Medulla oblongata (tissue), 1 donor: ENCODE results near the gene DMD.

Experiments used
- DNase-seq: peaks from one replicate; pipeline ENCODE4 v3.0.0-alpha.2; 2015; ENCODE audit errors: extremely low spot score

The DMD gene

DNA sequence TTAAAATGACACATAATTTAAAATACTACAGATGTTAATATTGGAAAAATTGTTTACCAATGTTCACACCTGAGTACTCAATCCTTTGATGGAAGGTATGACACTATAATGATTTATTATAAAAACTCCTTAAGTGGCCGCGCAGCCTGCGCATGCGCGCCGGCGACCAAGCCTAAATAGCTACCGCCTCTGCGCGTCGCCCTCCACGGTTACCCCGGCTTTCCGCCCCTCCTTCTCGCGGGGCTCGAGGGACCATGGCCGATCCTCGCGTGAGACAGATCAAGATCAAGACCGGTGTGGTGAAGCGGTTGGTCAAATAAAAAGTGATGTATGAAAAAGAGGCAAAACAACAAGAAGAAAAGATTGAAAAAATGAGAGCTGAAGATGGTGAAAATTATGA, 170.2 kb downstream of the DMD start:
- DNase-seq: no peak

DNA sequence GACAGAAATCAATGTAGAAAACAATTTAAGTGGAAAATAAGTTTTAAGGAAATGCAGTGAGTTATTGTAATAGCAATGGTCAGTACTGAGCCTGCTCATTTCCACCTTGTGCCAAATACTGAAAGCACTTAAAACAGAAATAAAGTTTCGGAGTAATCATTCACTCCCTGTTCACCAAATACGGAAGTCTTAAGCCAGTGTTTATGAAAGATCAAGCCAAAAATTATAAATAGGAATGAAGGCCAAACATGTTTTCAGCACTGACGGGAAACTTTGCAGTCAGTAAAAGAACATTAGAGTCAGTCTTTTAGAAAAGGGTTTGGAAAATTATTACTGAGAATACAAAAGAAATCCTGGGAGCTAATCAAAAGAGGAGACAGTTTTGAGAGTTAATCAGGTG, 178.6 kb downstream of the DMD start:
- DNase-seq: no peak

- no peak for DNase-seq
Measured at GRCh38 chrX:33014949-33015348, 196.4 kb downstream of the DMD start.

DNA sequence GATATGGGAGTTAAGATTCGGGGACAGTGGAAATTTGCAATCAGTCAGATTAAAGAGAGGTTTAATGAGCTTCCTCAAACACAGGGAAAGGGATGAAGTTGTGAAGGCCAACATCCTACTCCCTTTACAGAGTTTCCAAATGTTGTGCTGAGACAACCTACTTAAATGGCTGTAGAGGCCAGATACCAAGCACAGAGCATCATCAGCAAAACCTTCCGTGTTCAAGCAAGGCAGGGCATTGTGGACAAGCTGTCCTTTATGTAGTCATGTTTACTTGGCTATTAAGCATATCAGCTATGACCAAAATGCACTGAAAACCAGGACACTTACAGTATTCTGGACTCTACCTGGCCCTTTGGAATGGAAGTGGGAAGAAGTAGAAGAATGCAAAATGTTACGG, 197.3 kb downstream of the DMD start:
- DNase-seq: no peak

GRCh38 chrX:33001107-33001506, 210.2 kb downstream of the DMD start:
- no peak for DNase-seq

DNA sequence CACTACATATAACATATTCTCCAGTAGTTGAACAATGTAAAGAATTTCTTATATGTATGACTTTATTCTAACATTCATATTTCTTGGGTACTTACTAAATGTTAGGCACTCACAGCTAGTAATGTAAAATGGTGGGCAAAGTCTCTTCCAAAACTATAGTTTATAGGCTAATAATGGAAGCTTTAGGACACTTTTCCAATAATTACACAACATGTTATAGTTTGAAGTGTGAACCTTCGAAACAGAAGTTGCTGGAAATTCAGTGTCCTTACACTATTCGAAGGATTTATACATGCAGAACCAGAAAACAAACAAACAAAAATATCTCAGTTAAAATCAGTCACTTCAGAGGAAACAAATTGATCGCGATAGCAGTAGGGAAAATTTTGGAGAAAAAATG, 212.6 kb downstream of the DMD start:
- no peak for DNase-seq

- DNase-seq: no peak
Measured at GRCh38 chrX:32995427-32995826, 215.9 kb downstream of the DMD start.

- no peak for DNase-seq
Measured at GRCh38 chrX:32987142-32987541, 224.2 kb downstream of the DMD start.

DNA sequence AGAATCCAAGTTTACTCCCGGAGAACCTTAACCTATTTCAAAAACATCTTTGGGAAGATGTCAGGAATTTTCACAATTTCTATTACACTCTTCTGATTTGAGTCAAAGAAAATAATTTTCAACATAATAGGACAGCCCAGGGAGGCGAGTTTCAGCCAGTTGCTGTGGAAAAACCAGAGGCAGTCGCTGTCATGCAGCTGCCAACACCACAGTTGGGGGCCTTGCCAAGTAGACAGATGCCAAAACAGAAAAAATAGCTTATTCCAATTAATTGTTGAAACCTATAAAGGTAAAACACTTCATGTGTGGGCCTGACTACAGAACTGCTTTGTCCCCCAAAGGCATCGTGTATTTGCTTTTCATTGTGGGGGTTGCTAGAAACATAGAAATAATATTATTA, 225.8 kb downstream of the DMD start:
- peak; percentile 28 for DNase-seq

DNA sequence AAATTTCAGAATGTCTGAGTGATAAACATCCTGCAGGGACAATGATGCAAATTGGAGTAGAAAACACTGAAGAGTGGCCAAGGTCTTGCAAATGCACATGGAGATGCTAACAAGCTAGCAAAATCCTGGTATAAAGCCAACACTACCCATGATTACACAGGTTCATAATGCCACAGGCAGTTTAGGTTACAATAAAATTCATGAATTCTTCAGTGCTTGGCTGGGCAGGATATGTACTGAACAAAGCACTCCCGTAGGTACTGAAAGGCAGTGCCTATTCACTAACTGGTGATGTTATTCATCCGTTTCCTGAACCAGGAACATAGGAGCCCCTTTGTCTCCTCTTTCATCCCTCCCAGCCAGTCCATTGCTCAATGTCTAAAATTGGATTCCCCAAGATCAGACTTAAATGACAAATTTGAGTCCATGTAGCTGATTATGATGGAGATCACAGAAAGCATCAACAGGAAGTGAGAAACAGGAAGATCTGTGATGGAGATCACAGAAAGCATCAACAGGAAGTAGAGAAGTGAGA, 244.5 kb downstream of the DMD start:
- no peak for DNase-seq

- no peak for DNase-seq
Measured at GRCh38 chrX:32954125-32954524, 257.2 kb downstream of the DMD start.

- DNase-seq: no peak
Measured at GRCh38 chrX:32948130-32948529, 263.2 kb downstream of the DMD start.

DNA sequence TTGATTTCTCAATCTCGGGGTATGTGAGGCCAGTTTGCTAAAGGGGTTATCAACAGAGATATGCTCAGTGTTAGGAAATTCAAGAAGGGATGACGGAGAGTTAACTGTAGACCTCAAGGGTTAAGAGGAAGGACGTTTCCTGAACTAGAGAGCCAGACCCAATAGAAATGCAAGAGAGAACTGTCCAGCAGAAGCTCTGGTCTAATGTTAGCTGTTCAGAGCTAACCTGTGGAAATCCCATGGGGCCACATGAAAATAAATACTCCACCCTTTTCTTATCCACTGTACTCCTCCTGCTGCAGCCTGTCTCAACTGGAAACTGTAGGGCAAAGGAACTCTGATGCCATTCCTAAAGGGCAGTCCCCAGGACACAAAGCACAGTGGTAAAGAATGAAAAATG, 274.3 kb downstream of the DMD start:
- DNase-seq: no peak

DNA sequence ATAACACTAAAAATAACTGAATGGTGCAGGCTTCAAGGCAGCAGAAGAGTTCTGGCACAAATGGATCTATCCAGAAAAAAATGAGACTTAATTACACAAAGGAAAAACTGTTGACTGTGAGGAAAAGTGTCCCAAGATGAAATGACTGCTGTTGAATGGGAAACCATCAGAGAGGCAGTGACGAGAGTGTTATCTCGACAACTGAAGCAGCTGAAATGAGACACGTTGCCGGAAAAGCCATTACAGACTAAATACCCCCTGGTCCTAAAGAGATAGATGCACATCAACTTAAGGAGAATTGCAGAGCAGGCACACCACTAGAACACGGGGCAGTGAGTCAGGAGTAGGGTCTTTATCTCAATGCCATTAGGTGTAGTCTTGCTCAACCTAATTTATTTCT, 277.8 kb downstream of the DMD start:
- DNase-seq: no peak

- no peak for DNase-seq
Measured at GRCh38 chrX:32929040-32929439, 282.3 kb downstream of the DMD start.

DNA sequence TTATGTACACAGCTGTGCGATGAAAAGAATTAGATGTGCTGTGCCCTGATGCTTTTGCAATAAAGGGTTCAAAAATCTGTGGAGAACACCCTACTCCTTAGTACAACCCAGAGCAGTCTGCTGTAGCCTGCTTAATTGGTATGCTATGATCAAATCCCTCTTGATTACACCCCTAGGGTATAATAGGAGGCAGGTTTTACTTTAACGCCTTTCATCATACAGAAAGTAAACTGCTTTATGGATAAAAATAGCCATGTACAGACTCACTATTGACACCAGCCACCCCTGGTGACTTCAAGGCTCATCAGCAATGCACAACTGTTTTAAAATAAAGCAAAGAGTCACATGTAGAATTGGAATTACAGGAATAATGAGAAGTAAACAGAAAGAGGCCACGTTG, 315.3 kb downstream of the DMD start:
- no peak for DNase-seq

GRCh38 chrX:32894679-32895078, 316.7 kb downstream of the DMD start:
- DNase-seq: no peak

DNA sequence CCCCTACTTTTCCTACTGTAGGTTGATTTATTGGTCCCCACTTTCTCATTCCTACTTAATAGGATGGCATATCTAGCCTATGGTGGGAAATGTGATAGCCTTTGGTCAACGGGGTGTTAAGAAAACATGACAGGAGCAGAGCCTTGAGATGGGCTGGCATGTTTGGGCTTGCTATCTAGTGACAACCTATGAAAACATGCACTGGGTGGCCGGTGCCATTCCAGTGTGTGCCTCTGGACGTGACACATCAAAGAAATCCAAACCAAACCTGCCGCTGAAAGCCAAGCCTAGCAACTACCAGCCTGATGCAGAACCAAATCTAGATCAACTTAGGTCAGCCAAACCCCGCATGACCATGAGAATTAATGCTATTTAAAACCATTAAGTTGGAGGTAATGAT, 317.6 kb downstream of the DMD start:
- no peak for DNase-seq

- DNase-seq: no peak
Measured at GRCh38 chrX:32877592-32877991, 333.8 kb downstream of the DMD start.

DNA sequence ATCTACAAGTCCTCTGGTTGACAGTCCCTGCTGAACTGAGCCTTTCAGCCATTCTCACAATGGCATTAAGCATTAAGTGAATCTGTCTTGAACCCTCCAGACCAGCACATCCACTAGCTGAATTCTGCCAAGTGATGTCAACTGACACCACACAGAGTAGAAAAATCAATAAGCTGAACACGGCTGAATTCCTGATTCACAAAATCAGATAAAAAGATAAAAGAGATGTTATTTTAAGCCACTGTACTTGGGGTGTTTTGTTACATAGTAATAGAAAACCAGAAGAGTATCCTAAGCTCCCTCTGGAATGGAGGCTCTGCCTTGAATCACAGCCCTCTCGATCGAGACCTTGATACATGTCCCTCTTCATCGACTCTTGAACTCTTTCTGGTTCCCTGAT, 336.5 kb downstream of the DMD start:
- no peak for DNase-seq

- no peak for DNase-seq
Measured at GRCh38 chrX:32873786-32874185, 337.6 kb downstream of the DMD start.

DNA sequence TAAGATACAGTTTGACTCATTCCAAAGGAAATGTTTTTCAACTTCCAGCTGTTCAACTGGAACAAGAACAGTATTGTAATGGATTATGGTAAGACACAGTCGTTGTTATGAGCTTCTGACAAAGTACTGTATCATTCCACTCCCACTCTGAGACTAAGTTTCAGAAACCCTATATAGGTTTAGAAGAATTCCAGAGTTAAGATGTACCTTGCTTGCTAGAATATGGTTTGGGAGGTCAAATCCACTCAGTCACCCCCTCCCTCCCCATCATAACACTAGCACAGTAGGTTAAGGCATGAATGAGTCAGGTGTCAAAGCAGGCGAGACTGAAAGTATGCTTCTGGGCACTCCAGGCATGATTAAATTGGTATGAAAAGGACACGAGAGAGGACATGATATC, 339.7 kb downstream of the DMD start:
- DNase-seq: no peak

DNA sequence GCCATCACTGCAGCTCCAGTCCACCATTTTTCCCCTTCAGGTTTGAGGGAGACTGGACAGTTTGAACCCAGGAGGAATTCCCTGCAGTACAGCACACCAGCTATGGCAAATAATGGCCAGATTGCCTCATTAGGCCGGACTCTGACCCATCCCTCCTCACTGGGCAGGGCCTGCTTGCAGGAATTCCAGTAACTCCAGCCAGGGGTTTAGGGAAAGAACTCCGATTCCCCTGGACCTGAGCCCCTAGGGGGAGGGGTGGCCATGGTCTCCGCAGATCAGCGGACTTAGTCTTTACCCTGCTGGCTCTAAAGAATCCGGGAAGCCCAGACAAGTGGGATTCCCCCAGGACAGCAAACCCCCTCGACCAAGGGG, 342.8 kb downstream of the DMD start:
- no peak for DNase-seq

- no peak for DNase-seq
Measured at GRCh38 chrX:32867781-32868523, 343.4 kb downstream of the DMD start.
